HCT116 (cell line): Measurements from ENCODE around the gene TCF12. TPM values are rescaled to one million over a fixed set of nuclear protein-coding genes. Genes with fewer than 3 reads are reported as not detected.

ENCODE experiments used
- ATAC-seq: fragments of 200-7000 bp; cut with Tn5 transposase; 2 replicates; pipeline ENCODE4 v1.9.1; 2020; ENCODE audit warnings: mild to moderate bottlenecking, moderate library complexity
- BruUV-seq: library from RNA; stranded (reverse); fragments of 400-500 nt; replicated peaks from 2 replicates; lab custom pipeline; 2021; lab: Mats Ljungman, UMichigan
- CTCF ChIA-PET: fragments of 300-600 bp; sonication (Branson Sonifier 250); formaldehyde crosslinking; loops from one replicate; lab custom pipeline; 2021; ENCODE audit warnings: antibody characterized with exemption; lab: Charles Lee
- POLR2A ChIA-PET: fragments of 300-600, 350-600 bp; sonication (Branson Sonifier 250); formaldehyde crosslinking; loops from one replicate; lab custom pipeline; 2021; ENCODE audit warnings: antibody characterized with exemption; lab: Charles Lee
- RAD21 ChIA-PET, 2 experiments: fragments of 300-600 bp; sonication (Branson Sonifier 250); formaldehyde crosslinking; loops; one replicate each; lab custom pipeline; 2023; ENCODE audit warnings: low total read pairs in 2 of 2; ENCODE audit not compliant: uncharacterized antibody in 2 of 2, unreplicated experiment in 2 of 2, low non-redundant PET in 1 of 2; lab: Charles Lee
- DNase-seq: peaks from one replicate; pipeline ENCODE4 v3.0.0-alpha.2; 2010; ENCODE audit warnings: low read depth, low spot score
- H2AFZ ChIP-seq: fragments of 200-600 bp; shearing (Covaris generic), sonication (generic); 2 replicates; pipeline ENCODE4 v1.6.1; 2017; ENCODE audit warnings: low read depth, mixed run types, mixed read lengths, antibody characterized with exemption, low read length; ENCODE audit not compliant: poor library complexity, severe bottlenecking
- H3K27ac ChIP-seq: 2 replicates; pipeline ENCODE4 v1.5.1; 2012; ENCODE audit warnings: low read depth, low read length
- H3K27me3 ChIP-seq: fragments of 200-600 bp; sonication (generic); 2 replicates; pipeline ENCODE4 v1.6.1; 2016; ENCODE audit warnings: mixed run types, low read length, mixed read lengths; ENCODE audit not compliant: insufficient read depth
- H3K36me3 ChIP-seq, 2 experiments: fragments of 200-500 bp in 1 of 2; fragments of 200-600 bp in 1 of 2; sonication (Bioruptor generic) in 1 of 2; sonication (generic) in 1 of 2; 2 replicates each; pipeline versions ENCODE4 v1.5.1 to v1.6.1; 2014 to 2016; ENCODE audit warnings: low read length in 2 of 2, inconsistent platforms in 1 of 2, mixed read lengths in 1 of 2, mixed run types in 1 of 2; ENCODE audit not compliant: insufficient read depth in 2 of 2, control insufficient read depth in 1 of 2
- H3K4me1 ChIP-seq, 2 experiments: fragments of 200-600 bp in 1 of 2; sonication (generic) in 1 of 2; 2 replicates each; pipeline versions ENCODE4 v1.5.1 to v1.6.1; 2012 to 2017; ENCODE audit warnings: low read length in 2 of 2, inconsistent platforms in 1 of 2, mild to moderate bottlenecking in 1 of 2, mixed read lengths in 1 of 2, mixed run types in 1 of 2, moderate library complexity in 1 of 2; ENCODE audit not compliant: insufficient read depth in 2 of 2, control insufficient read depth in 1 of 2
- H3K4me2 ChIP-seq: fragments of 200-600 bp; sonication (generic); 2 replicates; pipeline ENCODE4 v1.6.1; 2017; ENCODE audit warnings: mixed run types, low read length, mixed read lengths
- H3K4me3 ChIP-seq, 2 experiments: fragments of 200-600 bp in 1 of 2; sonication (generic) in 1 of 2; replicated peaks in 1 of 2; 2 replicates each; pipeline ENCODE4 v1.5.1; 2011 to 2016; ENCODE audit warnings: low read length in 2 of 2, control low read depth in 1 of 2, low read depth in 1 of 2, mild to moderate bottlenecking in 1 of 2, mixed read lengths in 1 of 2, mixed run types in 1 of 2
- H3K79me2 ChIP-seq: fragments of 200-600 bp; sonication (generic); 2 replicates; pipeline ENCODE4 v1.6.1; 2017; ENCODE audit warnings: mild to moderate bottlenecking, mixed run types, low read length, moderate library complexity, mixed read lengths; ENCODE audit not compliant: insufficient read depth
- H3K9ac ChIP-seq: fragments of 200-600 bp; sonication (generic); 2 replicates; pipeline ENCODE4 v1.6.1; 2016; ENCODE audit warnings: low read length, mixed read lengths
- H3K9me2 ChIP-seq: fragments of 200-600 bp; sonication (generic), shearing (Covaris generic); 2 replicates; pipeline ENCODE4 v1.6.1; 2017; ENCODE audit warnings: mixed run types, mild to moderate bottlenecking, moderate library complexity; ENCODE audit not compliant: insufficient read depth
- H3K9me3 ChIP-seq, 2 experiments: fragments of 200-500 bp in 1 of 2; fragments of 200-600 bp in 1 of 2; sonication (Bioruptor generic) in 1 of 2; sonication (generic) in 1 of 2; 2 replicates each; pipeline ENCODE4 v1.6.1; 2014 to 2017; ENCODE audit warnings: low read length in 2 of 2, mixed read lengths in 2 of 2, inconsistent platforms in 1 of 2, low read depth in 1 of 2, mild to moderate bottlenecking in 1 of 2, mixed run types in 1 of 2, moderate library complexity in 1 of 2; ENCODE audit not compliant: control insufficient read depth in 1 of 2, insufficient read depth in 1 of 2
- H4K20me1 ChIP-seq: fragments of 200-600 bp; sonication (generic), shearing (Covaris generic); 2 replicates; pipeline ENCODE4 v1.6.1; 2017; ENCODE audit warnings: mixed run types, mild to moderate bottlenecking, moderate library complexity; ENCODE audit not compliant: insufficient read depth
- CBX3 ChIP-seq: IDR thresholded peaks from 2 replicates; pipeline ENCODE4 v1.6.1; 2012; ENCODE audit warnings: low read depth
- EGR1 ChIP-seq: IDR thresholded peaks from 2 replicates; pipeline ENCODE4 v1.6.1; 2012; ENCODE audit warnings: low read depth
- ELF1 ChIP-seq: IDR thresholded peaks from 2 replicates; pipeline ENCODE4 v1.6.1; 2012; ENCODE audit warnings: low read depth, borderline replicate concordance
- EZH2 ChIP-seq: fragments of 200-600 bp; sonication (generic); IDR thresholded peaks from 2 replicates; pipeline ENCODE4 v1.6.1; 2017; ENCODE audit warnings: antibody characterized with exemption, mixed run types
- EZH2phosphoT487 ChIP-seq: fragments of 200-600 bp; IDR thresholded peaks from 2 replicates; pipeline ENCODE4 v1.6.1; 2018; ENCODE audit warnings: antibody characterized with exemption, borderline replicate concordance
- FOSL1 ChIP-seq: IDR thresholded peaks from 2 replicates; pipeline ENCODE4 v1.6.1; 2012; ENCODE audit warnings: low read depth
- JUND ChIP-seq: IDR thresholded peaks from 2 replicates; pipeline ENCODE4 v1.6.1; 2012
- POLR2A ChIP-seq: IDR thresholded peaks from 2 replicates; pipeline ENCODE4 v1.7.0; 2011; ENCODE audit warnings: borderline replicate concordance; ENCODE audit not compliant: insufficient read depth, insufficient read length; ENCODE audit errors: extremely low read depth
- POLR2AphosphoS5 ChIP-seq: IDR thresholded peaks from 2 replicates; pipeline ENCODE4 v1.6.1; 2011; ENCODE audit warnings: mild to moderate bottlenecking, low read depth, low read length, moderate library complexity
- SIN3A ChIP-seq: IDR thresholded peaks from 2 replicates; pipeline ENCODE4 v1.6.1; 2012; ENCODE audit warnings: low read depth
- SRF ChIP-seq: IDR thresholded peaks from 2 replicates; pipeline ENCODE4 v1.6.1; 2012; ENCODE audit warnings: low read depth
- TCF7L2 ChIP-seq: IDR thresholded peaks from 2 replicates; pipeline ENCODE4 v1.7.0; 2011; ENCODE audit warnings: borderline replicate concordance, inconsistent platforms; ENCODE audit not compliant: insufficient read depth, insufficient read length; ENCODE audit errors: extremely low read depth
- ZFX ChIP-seq: fragments of 450-650 bp; IDR thresholded peaks from 2 replicates; pipeline ENCODE4 v1.6.1; 2017
- ZNF274 ChIP-seq: fragments of 200-500 bp; sonication (Bioruptor generic); IDR thresholded peaks from 2 replicates; pipeline ENCODE4 v1.6.1; 2014; ENCODE audit warnings: mild to moderate bottlenecking, low read depth, low read length, inconsistent platforms
- intact Hi-C: fragments of 100-400 bp; cut with micrococcal nuclease; formaldehyde crosslinking; loops from 2 replicates; pipeline ENCODE4 v1.10.0; 2022
- total RNA-seq: library from RNA; stranded (reverse); gene quantifications from one replicate; pipeline ENCODE4 v1.2.1, GENCODE V29; 2021; ENCODE audit not compliant: unreplicated experiment
- TF ChIP-seq, protein P1 (sequence below): IDR thresholded peaks from 2 replicates; pipeline ENCODE4 v1.6.1; 2011; ENCODE audit warnings: mild to moderate bottlenecking, low read length, moderate library complexity; ENCODE audit not compliant: insufficient replicate concordance; ENCODE audit errors: extremely low read depth
- TF ChIP-seq, protein P2 (sequence below), 3 experiments: fragments of 200-600 bp in 1 of 3; sonication (generic) in 1 of 3; IDR thresholded peaks in 2 of 3; conservative IDR thresholded peaks in 1 of 3; 2 replicates each; pipeline ENCODE4 v1.5.1; 2012 to 2017; ENCODE audit warnings: low read depth in 2 of 3, low read length in 2 of 3, antibody characterized with exemption in 1 of 3, borderline replicate concordance in 1 of 3, control low read depth in 1 of 3, mild to moderate bottlenecking in 1 of 3, mixed read lengths in 1 of 3, mixed run types in 1 of 3, moderate library complexity in 1 of 3; ENCODE audit not compliant: insufficient read depth in 1 of 3
- TF ChIP-seq, protein P3 (sequence below): IDR thresholded peaks from 2 replicates; pipeline ENCODE4 v1.6.1; 2012

TCF12 gene
- total RNA-seq, 1 experiment from 2014 or later: 71.6 TPM

DNA sequence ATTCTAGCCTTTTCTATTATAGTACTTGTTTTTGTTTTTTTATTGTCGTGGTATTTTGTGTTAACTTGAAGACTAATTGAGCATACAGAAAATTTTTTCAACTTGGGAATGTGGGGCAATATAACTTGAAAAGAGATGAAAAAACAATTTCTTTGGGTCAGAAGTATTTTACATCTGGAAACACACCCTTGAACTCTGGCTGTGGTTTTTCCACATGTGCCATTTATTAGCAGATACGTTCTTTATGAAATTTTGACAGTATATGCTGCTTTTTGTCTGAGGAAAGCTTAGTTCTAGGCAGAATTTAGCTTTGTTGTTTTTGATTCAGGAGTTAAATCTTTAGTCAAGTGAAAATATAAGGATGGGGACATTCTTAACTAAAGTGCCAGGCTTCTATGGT lies 44.7 kb downstream of the TCF12 start:
- no peaks in the 10 kb centered on the region; a peak in 1 of 4 replicates for H3K4me1 ChIP-seq
- no TSS peak for BruUV-seq
- RAD21 ChIA-PET: no interaction called here

DNA sequence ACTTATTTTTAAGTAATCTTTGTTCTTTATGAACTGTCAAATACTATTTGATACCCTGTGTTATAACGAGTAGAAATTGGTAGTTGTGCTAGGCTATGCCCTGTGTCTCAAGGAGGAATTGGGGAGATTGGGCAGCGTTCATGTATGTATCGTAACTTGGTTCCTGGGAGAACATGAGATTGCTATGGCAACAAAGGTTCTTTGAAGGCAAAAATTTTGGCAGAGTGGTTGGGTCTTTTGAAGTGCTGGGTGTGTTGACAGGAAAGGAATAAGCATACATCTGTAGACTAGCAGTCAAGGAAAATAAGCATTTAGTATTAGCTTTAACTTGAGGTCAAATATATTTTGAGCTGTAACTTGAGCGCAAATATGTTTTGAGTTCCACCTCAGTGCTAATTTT lies 45.3 kb downstream of the TCF12 start:
- TSS peak; percentile 17 for BruUV-seq
- ATAC-seq: no peak
- TF ChIP-seq, protein P1, sequence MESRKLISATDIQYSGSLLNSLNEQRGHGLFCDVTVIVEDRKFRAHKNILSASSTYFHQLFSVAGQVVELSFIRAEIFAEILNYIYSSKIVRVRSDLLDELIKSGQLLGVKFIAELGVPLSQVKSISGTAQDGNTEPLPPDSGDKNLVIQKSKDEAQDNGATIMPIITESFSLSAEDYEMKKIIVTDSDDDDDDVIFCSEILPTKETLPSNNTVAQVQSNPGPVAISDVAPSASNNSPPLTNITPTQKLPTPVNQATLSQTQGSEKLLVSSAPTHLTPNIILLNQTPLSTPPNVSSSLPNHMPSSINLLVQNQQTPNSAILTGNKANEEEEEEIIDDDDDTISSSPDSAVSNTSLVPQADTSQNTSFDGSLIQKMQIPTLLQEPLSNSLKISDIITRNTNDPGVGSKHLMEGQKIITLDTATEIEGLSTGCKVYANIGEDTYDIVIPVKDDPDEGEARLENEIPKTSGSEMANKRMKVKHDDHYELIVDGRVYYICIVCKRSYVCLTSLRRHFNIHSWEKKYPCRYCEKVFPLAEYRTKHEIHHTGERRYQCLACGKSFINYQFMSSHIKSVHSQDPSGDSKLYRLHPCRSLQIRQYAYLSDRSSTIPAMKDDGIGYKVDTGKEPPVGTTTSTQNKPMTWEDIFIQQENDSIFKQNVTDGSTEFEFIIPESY: no peak
- TF ChIP-seq, protein P2, sequence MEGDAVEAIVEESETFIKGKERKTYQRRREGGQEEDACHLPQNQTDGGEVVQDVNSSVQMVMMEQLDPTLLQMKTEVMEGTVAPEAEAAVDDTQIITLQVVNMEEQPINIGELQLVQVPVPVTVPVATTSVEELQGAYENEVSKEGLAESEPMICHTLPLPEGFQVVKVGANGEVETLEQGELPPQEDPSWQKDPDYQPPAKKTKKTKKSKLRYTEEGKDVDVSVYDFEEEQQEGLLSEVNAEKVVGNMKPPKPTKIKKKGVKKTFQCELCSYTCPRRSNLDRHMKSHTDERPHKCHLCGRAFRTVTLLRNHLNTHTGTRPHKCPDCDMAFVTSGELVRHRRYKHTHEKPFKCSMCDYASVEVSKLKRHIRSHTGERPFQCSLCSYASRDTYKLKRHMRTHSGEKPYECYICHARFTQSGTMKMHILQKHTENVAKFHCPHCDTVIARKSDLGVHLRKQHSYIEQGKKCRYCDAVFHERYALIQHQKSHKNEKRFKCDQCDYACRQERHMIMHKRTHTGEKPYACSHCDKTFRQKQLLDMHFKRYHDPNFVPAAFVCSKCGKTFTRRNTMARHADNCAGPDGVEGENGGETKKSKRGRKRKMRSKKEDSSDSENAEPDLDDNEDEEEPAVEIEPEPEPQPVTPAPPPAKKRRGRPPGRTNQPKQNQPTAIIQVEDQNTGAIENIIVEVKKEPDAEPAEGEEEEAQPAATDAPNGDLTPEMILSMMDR (IDR thresholded peaks at IDR 0.05 in 2 of 3, conservative IDR thresholded peaks at IDR 0.05 in 1 of 3; ENCODE audit: borderline replicate concordance in 1 of 3, insufficient read depth in 1 of 3, low read depth in 2 of 3, low read length in 2 of 3): no peak
- TF ChIP-seq ZNF274: no peak
- TF ChIP-seq SRF: no peak
- no peak for TF ChIP-seq ELF1
- TF ChIP-seq POLR2A: no peak
- no peak for TF ChIP-seq POLR2AphosphoS5
- no peak for TF ChIP-seq ZFX
- no peak for TF ChIP-seq SIN3A
- no peak for TF ChIP-seq FOSL1
- TF ChIP-seq JUND: no peak
- TF ChIP-seq EZH2phosphoT487: no peak
- TF ChIP-seq, protein P3, sequence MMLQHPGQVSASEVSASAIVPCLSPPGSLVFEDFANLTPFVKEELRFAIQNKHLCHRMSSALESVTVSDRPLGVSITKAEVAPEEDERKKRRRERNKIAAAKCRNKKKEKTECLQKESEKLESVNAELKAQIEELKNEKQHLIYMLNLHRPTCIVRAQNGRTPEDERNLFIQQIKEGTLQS: no peak
- no peak for TF ChIP-seq EZH2
- no peak for TF ChIP-seq TCF7L2
- no peak for TF ChIP-seq CBX3
- no peak for TF ChIP-seq EGR1
- Histone ChIP-seq H3K4me3 (no peak overlapping the region), H4K20me1 (peaks cover 4% of the 10 kb centered on the region; the same call in 1 of the 2 replicates), H3K27me3 (no peaks in the 10 kb centered on the region), H3K79me2 (peaks cover 87% of the 10 kb centered on the region), H3K9ac (no peak overlapping the region), H3K36me3 (no peaks in the 10 kb centered on the region), H2AFZ (no peak overlapping the region), H3K27ac (no peak overlapping the region), H3K4me2 (no peak overlapping the region), H3K9me3 (no peaks in the 10 kb centered on the region), H3K9me2 (no peaks in the 10 kb centered on the region), H3K4me1 (peaks cover 0 to 4% of the 10 kb centered on the region in 2 experiments; a peak in 3 of 4 replicates)
- ChIA-PET POLR2A (no interaction called here), CTCF (no interaction called here), RAD21 (no interaction called here)
- no peak for DNase-seq
- intact Hi-C loops: no loop called here

More for the DNA sequence above, 44.7 kb downstream of the TCF12 start:
- Histone ChIP-seq H3K27me3 (no peaks in the 10 kb centered on the region), H3K4me3 (no peak overlapping the region), H3K36me3 (no peaks in the 10 kb centered on the region), H3K79me2 (peaks cover 87% of the 10 kb centered on the region), H4K20me1 (peaks cover 4% of the 10 kb centered on the region; the same call in 1 of the 2 replicates), H3K9ac (no peak overlapping the region), H3K4me2 (no peak overlapping the region), H3K9me3 (no peaks in the 10 kb centered on the region), H3K9me2 (no peaks in the 10 kb centered on the region), H3K27ac (no peak overlapping the region), H2AFZ (no peak overlapping the region)
- ATAC-seq: no peak
- ChIA-PET POLR2A (no interaction called here), CTCF (no interaction called here)
- TF ChIP-seq EZH2: no peak
- no peak for DNase-seq
- intact Hi-C loops: no loop called here
